ENCODE measurements around the gene STAG3. TPM values are rescaled to one million over a fixed set of nuclear protein-coding genes. Genes with fewer than 3 reads are reported as not detected.
A peak's percentile ranks its signal among the peaks of the same experiment; 100 is the strongest.

Gene STAG3
- total RNA-seq, 4 donors from 2014 or later: 4.2 to 8.2 (median 6.5) TPM

GRCh38 chr7:100153708-100154535 is 23.8 kb upstream of the STAG3 start:
- Histone ChIP-seq H3K27me3 (no peaks in the 10 kb centered on the region), H3K4me1 (peaks cover 0 to 74% (median 23%) of the 10 kb centered on the region in 4 donors), H3K27ac (peak overlapping the region in 2 of 4 donors; percentile 21 to 49), H3K4me3 (no peak overlapping the region), H3K9me3 (no peaks in the 10 kb centered on the region), H3K36me3 (peaks cover 0 to 59% (median 0%) of the 10 kb centered on the region in 3 donors)
- WGBS, 2 donors: 74 to 80% methylated on average over 16 of the region's 16 CpGs
- TF ChIP-seq POLR2A (IDR thresholded peaks at IDR 0.05) (no peak), CTCF (IDR thresholded peaks at IDR 0.05) (no peak), EP300 (IDR thresholded peaks at IDR 0.05) (no peak)
- DNase-seq (ENCODE audit: low spot score in 2 of 2): no peak

- H3K36me3 ChIP-seq: peaks cover 0 to 59% (median 0%) of the 10 kb centered on the region in 3 donors
- 66 to 68% methylated on average over 24 to 28 of the region's 30 CpGs for WGBS, 2 donors
Observed at GRCh38 chr7:100154651-100155491, 22.8 kb upstream of the STAG3 start.

GRCh38 chr7:100155553-100156317 is 22.0 kb upstream of the STAG3 start:
- Histone ChIP-seq H3K4me1 (peaks cover 0 to 61% (median 16%) of the 10 kb centered on the region in 4 donors), H3K36me3 (peaks cover 0 to 56% (median 0%) of the 10 kb centered on the region in 3 donors), H3K27ac (no peak overlapping the region), H3K4me3 (no peak overlapping the region), H3K27me3 (no peaks in the 10 kb centered on the region), H3K9me3 (no peaks in the 10 kb centered on the region)
- TF ChIP-seq EP300 (IDR thresholded peaks at IDR 0.05): no peak
- no peak for TF ChIP-seq POLR2A (IDR thresholded peaks at IDR 0.05)
- no peak for TF ChIP-seq CTCF (IDR thresholded peaks at IDR 0.05)
- DNase-seq (ENCODE audit: low spot score in 2 of 2): no peak
- 85 to 86% methylated on average over 20 of the region's 20 CpGs for WGBS, 2 donors

More at GRCh38 chr7:100154651-100155491, 22.8 kb upstream of the STAG3 start:
- no peak for TF ChIP-seq CTCF (IDR thresholded peaks at IDR 0.05)
- no peak for TF ChIP-seq POLR2A (IDR thresholded peaks at IDR 0.05)
- no peak for TF ChIP-seq EP300 (IDR thresholded peaks at IDR 0.05)
- H3K27me3 ChIP-seq: no peaks in the 10 kb centered on the region
- H3K9me3 ChIP-seq: no peaks in the 10 kb centered on the region
- DNase-seq (ENCODE audit: low spot score in 2 of 2): no peak
- peak overlapping the region in 1 of 4 donors; percentile 49 for H3K27ac ChIP-seq
- H3K4me3 ChIP-seq: no peak overlapping the region
- peaks cover 0 to 70% (median 19%) of the 10 kb centered on the region in 4 donors for H3K4me1 ChIP-seq

- no peaks in the 10 kb centered on the region for H3K27me3 ChIP-seq
- no peaks in the 10 kb centered on the region for H3K9me3 ChIP-seq
- WGBS, 2 donors: 77 to 82% methylated on average over 15 to 16 of the region's 16 CpGs
- H3K4me1 ChIP-seq: peaks cover 0 to 58% (median 16%) of the 10 kb centered on the region in 4 donors
- H3K36me3 ChIP-seq: peaks cover 0 to 48% (median 0%) of the 10 kb centered on the region in 3 donors
- H3K4me3 ChIP-seq: no peak overlapping the region
- H3K27ac ChIP-seq: peak overlapping the region in 1 of 4 donors; percentile 84
- no peak for DNase-seq (ENCODE audit: low spot score in 2 of 2)
- TF ChIP-seq EP300 (IDR thresholded peaks at IDR 0.05): no peak
- no peak for TF ChIP-seq CTCF (IDR thresholded peaks at IDR 0.05)
- no peak for TF ChIP-seq POLR2A (IDR thresholded peaks at IDR 0.05)
Observed at GRCh38 chr7:100156331-100157068, 21.2 kb upstream of the STAG3 start.
